A549 (cell line): ENCODE measurements around the gene ECI1. TPM values are rescaled to one million over a fixed set of nuclear protein-coding genes. Genes with fewer than 3 reads are reported as not detected.

Source experiments
- ATAC-seq, 2 experiments: fragments of 200-7000 bp in 1 of 2; fragments of >200 bp in 1 of 2; cut with Nextera tagmentation in 1 of 2; cut with Tn5 transposase in 1 of 2; 3 replicates each; pipeline versions ENCODE4 v1.8.0 to v1.9.1; 2018 to 2020; ENCODE audit warnings: mild to moderate bottlenecking in 1 of 2, moderate library complexity in 1 of 2
- CTCF ChIA-PET: fragments of 300-600 bp; sonication (Branson Sonifier 250); formaldehyde crosslinking; extraction: SDS; loops from one replicate; lab custom pipeline; 2021; ENCODE audit warnings: antibody characterized with exemption, inconsistent platforms; lab: Yijun Ruan, JAX
- POLR2A ChIA-PET: fragments of 350-600 bp; formaldehyde crosslinking; extraction: SDS; loops from one replicate; lab custom pipeline; 2021; ENCODE audit warnings: antibody characterized with exemption, inconsistent platforms; lab: Yijun Ruan, JAX
- DNase-seq, 2 experiments: peaks; one replicate each; pipeline versions ENCODE4 v3.0.0 to v3.0.0-alpha.2; 2011 to 2016; ENCODE audit warnings: low read depth in 1 of 2, low spot score in 1 of 2
- FAIRE-seq: peaks from 2 replicates; lab custom pipeline; 2011; peaks lifted over from hg19 to GRCh38; lab: Jason Lieb, UNC
- H3K27ac ChIP-seq, 2 experiments: fragments of >200 bp; sonication (Bioruptor Twin); formaldehyde crosslinking; 3 replicates each; pipeline ENCODE4 v1.5.1; 2016 to 2017
- H3K4me1 ChIP-seq: fragments of >200 bp; sonication (Bioruptor Twin); formaldehyde crosslinking; 3 replicates; pipeline ENCODE4 v1.6.1; 2016
- H3K4me2 ChIP-seq: fragments of >200 bp; sonication (Bioruptor Twin); formaldehyde crosslinking; 3 replicates; pipeline ENCODE4 v1.6.1; 2016
- H3K4me3 ChIP-seq: fragments of >200 bp; sonication (Bioruptor Twin); formaldehyde crosslinking; 3 replicates; pipeline ENCODE4 v1.5.1; 2016
- H3K9me3 ChIP-seq: fragments of >200 bp; sonication (Bioruptor Twin); formaldehyde crosslinking; 3 replicates; pipeline ENCODE4 v1.6.1; 2016
- BCL3 ChIP-seq: fragments of >200 bp; sonication (Bioruptor Twin); formaldehyde crosslinking; IDR thresholded peaks from 3 replicates; pipeline ENCODE4 v1.6.1; 2016
- CBX2 ChIP-seq: fragments of 200-600 bp; sonication (generic); IDR thresholded peaks from 2 replicates; pipeline ENCODE4 v1.6.1; 2016; ENCODE audit warnings: low read depth, mild to moderate bottlenecking, borderline replicate concordance
- CBX8 ChIP-seq: fragments of 200-600 bp; sonication (generic); IDR thresholded peaks from 2 replicates; pipeline ENCODE4 v1.6.1; 2016
- CHD2 ChIP-seq: fragments of 150-350 bp; IDR thresholded peaks from 2 replicates; pipeline ENCODE4 v1.6.1; 2014; ENCODE audit warnings: low read length; ENCODE audit not compliant: partially characterized antibody
- EHF ChIP-seq: fragments of 250-450 bp; sonication (Bioruptor Pico); IDR thresholded peaks from 2 replicates; pipeline ENCODE4 v1.5.0; 2020; ENCODE audit warnings: mild to moderate bottlenecking
- ESRRA ChIP-seq: fragments of 150-350 bp; IDR thresholded peaks from 2 replicates; pipeline ENCODE4 v1.6.1; 2014; ENCODE audit warnings: mild to moderate bottlenecking, low read length, borderline replicate concordance
- FOSB ChIP-seq: fragments of 250-450 bp; sonication (Bioruptor Pico); IDR thresholded peaks from 2 replicates; pipeline ENCODE4 v1.5.0; 2020; ENCODE audit warnings: mild to moderate bottlenecking, moderate library complexity
- FOSL2 ChIP-seq, 2 experiments: fragments of 450-650 bp in 1 of 2; fragments of >200 bp in 1 of 2; sonication (Bioruptor Twin) in 1 of 2; formaldehyde crosslinking; IDR thresholded peaks; 2 replicates each; pipeline versions ENCODE4 v1.5.0 to v1.6.1; 2016 to 2020; ENCODE audit warnings: mild to moderate bottlenecking in 1 of 2, moderate library complexity in 1 of 2
- HOXA7 ChIP-seq: fragments of 250-450 bp; sonication (Bioruptor Pico); IDR thresholded peaks from 2 replicates; pipeline ENCODE4 v1.5.0; 2020; ENCODE audit warnings: mild to moderate bottlenecking, moderate library complexity
- JUN ChIP-seq, 2 experiments: fragments of >200 bp; sonication (Bioruptor Twin); formaldehyde crosslinking; IDR thresholded peaks; 2 replicates in 1 of 2; 3 replicates in 1 of 2; pipeline ENCODE4 v1.6.1; 2016 to 2017
- JUNB ChIP-seq: fragments of >200 bp; sonication (Bioruptor Twin); formaldehyde crosslinking; IDR thresholded peaks from 2 replicates; pipeline ENCODE4 v1.6.1; 2016
- MAFK ChIP-seq: fragments of 450-650 bp; IDR thresholded peaks from 2 replicates; pipeline ENCODE4 v1.6.1; 2014; ENCODE audit not compliant: partially characterized antibody
- MAZ ChIP-seq: fragments of 150-350 bp; IDR thresholded peaks from 2 replicates; pipeline ENCODE4 v1.6.1; 2014; ENCODE audit warnings: antibody characterized with exemption, low read depth, low read length, borderline replicate concordance
- MYC ChIP-seq: IDR thresholded peaks from 2 replicates; pipeline ENCODE4 v1.6.1; 2012; ENCODE audit warnings: mild to moderate bottlenecking, inconsistent platforms, low read length, improper control_type of control experiment, borderline replicate concordance
- NPAS2 ChIP-seq: fragments of 250-450 bp; sonication (Bioruptor Pico); IDR thresholded peaks from 2 replicates; pipeline ENCODE4 v1.8.0; 2022; ENCODE audit warnings: mild to moderate bottlenecking, moderate library complexity, borderline replicate concordance
- PBX3 ChIP-seq: IDR thresholded peaks from 2 replicates; pipeline ENCODE4 v1.6.1; 2012
- POLR2A ChIP-seq: IDR thresholded peaks from 2 replicates; pipeline ENCODE4 v1.6.1; 2012; ENCODE audit warnings: mild to moderate bottlenecking, low read length
- RCOR1 ChIP-seq: fragments of 150-350 bp; IDR thresholded peaks from 2 replicates; pipeline ENCODE4 v1.6.1; 2014; ENCODE audit warnings: antibody characterized with exemption, low read length, low read depth
- REST ChIP-seq: fragments of 200-600 bp; sonication (generic); IDR thresholded peaks from 2 replicates; pipeline ENCODE4 v1.6.1; 2016; ENCODE audit warnings: antibody characterized with exemption, mild to moderate bottlenecking, moderate library complexity
- RNF2 ChIP-seq: fragments of 200-600 bp; sonication (generic); IDR thresholded peaks from 2 replicates; pipeline ENCODE4 v1.6.1; 2016; ENCODE audit warnings: low read depth, mild to moderate bottlenecking, antibody characterized with exemption, moderate library complexity, borderline replicate concordance
- ZNF302 ChIP-seq: fragments of 250-450 bp; sonication (Bioruptor Pico); IDR thresholded peaks from 2 replicates; pipeline ENCODE4 v1.9.0; 2021; ENCODE audit warnings: inconsistent platforms, mild to moderate bottlenecking, moderate library complexity
- ZSCAN20 ChIP-seq: fragments of 250-450 bp; sonication (Bioruptor Pico); IDR thresholded peaks from 2 replicates; pipeline ENCODE4 v1.8.0; 2022; ENCODE audit warnings: mild to moderate bottlenecking, moderate library complexity
- WGBS: methylation state at CpG from one replicate; pipeline ENCODE4 v1.1.6; 2017; ENCODE audit errors: missing lambda C conversion rate; 5-methylcytosine and 5-hydroxymethylcytosine counted together
- polyA plus RNA-seq, 4 experiments: library from polyadenylated mRNA; depleted of rRNA in 3 of 4; stranded (reverse); fragments of >200 nt; fragmentation: RNase III in 1 of 4; extraction: RNeasy Plus Mini Kit Qiagen cat#74134 plus additional on column Dnase treatment in 1 of 4; gene quantifications; 2 replicates in 3 of 4; 3 replicates in 1 of 4; pipeline ENCODE4 v1.2.3, GENCODE V29; 2011 to 2017

The ECI1 gene
- polyA plus RNA-seq, 2 of the 4 experiments (the other 2 are of a cell fraction): 41.5 to 47.9 TPM

GRCh38 chr16:2199621-2200139 is 51.7 kb downstream of the ECI1 start:
- H3K4me3 ChIP-seq: no peak overlapping the region
- TF ChIP-seq ESRRA (no peak), JUNB (no peak), ZSCAN20 (CRISPR knock-in tag) (no peak), RNF2 (no peak), NPAS2 (CRISPR knock-in tag) (no peak), ZNF302 (CRISPR knock-in tag) (no peak), MAFK (no peak), PBX3 (no peak), FOSB (no peak)
- TF ChIP-seq, all 56 proteins: peak for 0
- DNase-seq (no peak), ATAC-seq (no peak), FAIRE-seq (no peak)
- Histone ChIP-seq H3K27ac (no peak overlapping the region), H3K4me1 (peaks cover 11% of the 10 kb centered on the region), H3K4me2 (no peak overlapping the region), H3K9me3 (no peaks in the 10 kb centered on the region)
- CTCF ChIA-PET: interaction anchor here (1.1 to 1.2 kb wide), 3 partner anchors 11 to 262 kb away, joined by 3 read pairs; no protein-coding TSS in a partner anchor
- 85% methylated on average over 14 of the region's 14 CpGs for WGBS
- POLR2A ChIA-PET: interaction anchor here (1.8 kb wide), 1 partner anchor 44 kb away, joined by 4 read pairs; the partner anchor contains the start of gene TRAF7

- no peak overlapping the region for H3K4me2 ChIP-seq
- no peak overlapping the region for H3K4me3 ChIP-seq
- H3K27ac ChIP-seq: no peak overlapping the region
- POLR2A ChIA-PET: interaction anchor here (1.0 to 1.8 kb wide), 2 partner anchors 44 to 52 kb away, joined by 3 to 4 read pairs; partner anchors contain the start of genes ECI1 and TRAF7
- no peaks in the 10 kb centered on the region for H3K9me3 ChIP-seq
- ATAC-seq (no peak), DNase-seq (no peak), FAIRE-seq (no peak)
- CTCF ChIA-PET: interaction anchor here (1.1 to 1.2 kb wide), 3 partner anchors 10 to 262 kb away, joined by 3 read pairs; no protein-coding TSS in a partner anchor
- H3K4me1 ChIP-seq: peaks cover 17% of the 10 kb centered on the region
- TF ChIP-seq CBX8 (no peak), CHD2 (no peak)
- 86% methylated on average over 1 of the region's 5 CpGs for WGBS
Measured at GRCh38 chr16:2199095-2199494, 52.3 kb downstream of the ECI1 start.

- ChIA-PET POLR2A (interaction anchor here (1.0 to 1.5 kb wide), 2 partner anchors 43 to 53 kb away, joined by 3 read pairs; partner anchors contain the start of genes ECI1 and TRAF7), CTCF (interaction anchor here (5.0 kb wide), 1 partner anchor 53 kb away, joined by 33 read pairs; the partner anchor contains the start of gene ECI1)
- H3K4me1 ChIP-seq: peaks cover 18% of the 10 kb centered on the region
- 72% methylated on average over 4 of the region's 4 CpGs for WGBS
- no peak overlapping the region for H3K4me3 ChIP-seq
- DNase-seq (no peak), ATAC-seq (no peak), FAIRE-seq (no peak)
- H3K27ac ChIP-seq: 0 out of 6 replicates have a peak overlapping the region, but pooled peaks of 1 of the 2 experiments have one; percentile 6
- no peak for TF ChIP-seq ZNF302 (CRISPR knock-in tag)
- TF ChIP-seq EHF (CRISPR knock-in tag): no peak
- TF ChIP-seq POLR2A: no peak
- no peak overlapping the region for H3K4me2 ChIP-seq
- H3K9me3 ChIP-seq: no peaks in the 10 kb centered on the region
Measured at GRCh38 chr16:2198283-2198682, 53.1 kb downstream of the ECI1 start.

- CTCF ChIA-PET: interaction anchor here (1.3 to 5.0 kb wide), 2 partner anchors 20 to 54 kb away, joined by 4 to 33 read pairs; partner anchors contain the start of gene ECI1
- POLR2A ChIA-PET: interaction anchor here (1.5 kb wide), 1 partner anchor 42 kb away, joined by 3 read pairs; the partner anchor contains the start of gene TRAF7
- WGBS: 72% methylated on average over 6 of the region's 6 CpGs
- ATAC-seq (no peak), DNase-seq (no peak)
- no peak overlapping the region for H3K27ac ChIP-seq
- H3K4me3 ChIP-seq: no peak overlapping the region
- TF ChIP-seq MYC: no peak
- TF ChIP-seq CBX2: no peak
- no peak for TF ChIP-seq HOXA7 (CRISPR knock-in tag)
- no peak for TF ChIP-seq BCL3
- no peak for TF ChIP-seq RCOR1
- no peak for TF ChIP-seq JUN (IDR thresholded peaks at IDR 0.05)
- TF ChIP-seq MAZ: no peak
- no peak for TF ChIP-seq FOSL2 (IDR thresholded peaks at IDR 0.05)
- TF ChIP-seq FOSL2 (CRISPR knock-in tag; IDR thresholded peaks at IDR 0.05): no peak
- no peak for TF ChIP-seq FOSB
- no peak for TF ChIP-seq REST
- TF ChIP-seq, all 56 proteins: peak for 0
- H3K4me2 ChIP-seq: no peak overlapping the region
- H3K4me1 ChIP-seq: peaks cover 18% of the 10 kb centered on the region
- FAIRE-seq: no peak
- H3K9me3 ChIP-seq: no peaks in the 10 kb centered on the region
Measured at GRCh38 chr16:2197765-2198164, 53.6 kb downstream of the ECI1 start.
